Body of pancreas (tissue), 4 donors: ENCODE data around the gene CAPN5. TPM values are rescaled to one million over a fixed set of nuclear protein-coding genes. Genes with fewer than 3 reads are reported as not detected.

Source experiments
- ATAC-seq: fragments of 150-250 bp; one replicate; pipeline ENCODE4 v1.9.1; 2016
- DNase-seq, 4 donors: peaks; one replicate each; pipeline ENCODE4 v3.0.0-alpha.2; 2019
- H3K27ac ChIP-seq, 4 donors: fragments of 200-600 bp; sonication (generic); 1 replicate in 3 of 4; 2 replicates in 1 of 4; pipeline versions ENCODE4 v1.5.1 to v1.6.1; 2016 to 2019; ENCODE audit warnings: mild to moderate bottlenecking in 1 of 4, mixed read lengths in 1 of 4, moderate library complexity in 1 of 4
- H3K27me3 ChIP-seq, 2 donors: fragments of 200-600 bp; sonication (generic); one replicate each; pipeline ENCODE4 v1.6.0; 2016; ENCODE audit warnings: mild to moderate bottlenecking in 1 of 2
- H3K36me3 ChIP-seq, 2 donors: fragments of 200-600 bp; sonication (generic); replicated peaks in 1 of 2; 2 replicates each; pipeline ENCODE4 v1.5.1; 2016; ENCODE audit warnings: low read depth in 2 of 2; ENCODE audit not compliant: insufficient read depth in 1 of 2
- H3K4me1 ChIP-seq: fragments of 200-600 bp; sonication (generic); one replicate; pipeline ENCODE4 v1.6.0; 2016
- H3K4me3 ChIP-seq, 2 donors: fragments of 200-600 bp; sonication (generic); 1 replicate in 1 of 2; 2 replicates in 1 of 2; pipeline ENCODE4 v1.5.1; 2016 to 2019
- H3K9me3 ChIP-seq, 3 donors: fragments of 200-600 bp; sonication (generic); 1 replicate in 2 of 3; 2 replicates in 1 of 3; pipeline ENCODE4 v1.5.1; 2016
- POLR2A ChIP-seq, 3 donors: fragments of 450-650 bp; IDR thresholded peaks; one replicate each; pipeline ENCODE4 v1.6.1; 2016; ENCODE audit warnings: antibody characterized with exemption in 3 of 3, mild to moderate bottlenecking in 2 of 3
- WGBS, 2 donors: methylation state at CpG; one replicate each; pipeline ENCODE4 v1.1.5; 2017; 5-methylcytosine and 5-hydroxymethylcytosine counted together
- intact Hi-C: fragments of 100-400 bp; cut with DNase I; formaldehyde crosslinking; loops from one replicate; pipeline ENCODE4 v1.15.1; 2023
- total RNA-seq, 2 donors: library from RNA; depleted of rRNA; stranded (reverse); fragments of >200 nt; gene quantifications; one replicate each; pipeline ENCODE4 v1.1.0, GENCODE V29; 2016
- TF ChIP-seq, protein P1 (sequence below), 7 experiments: fragments of 450-650 bp in 4 of 7; fragments of 200-600 bp in 3 of 7; sonication (generic) in 3 of 7; IDR thresholded peaks; one replicate each; pipeline ENCODE4 v1.5.1; 2016 to 2019; ENCODE audit warnings: antibody characterized with exemption in 7 of 7

CAPN5 gene
- total RNA-seq, 2 donors from 2014 or later: 7.8 to 13.8 TPM

DNA sequence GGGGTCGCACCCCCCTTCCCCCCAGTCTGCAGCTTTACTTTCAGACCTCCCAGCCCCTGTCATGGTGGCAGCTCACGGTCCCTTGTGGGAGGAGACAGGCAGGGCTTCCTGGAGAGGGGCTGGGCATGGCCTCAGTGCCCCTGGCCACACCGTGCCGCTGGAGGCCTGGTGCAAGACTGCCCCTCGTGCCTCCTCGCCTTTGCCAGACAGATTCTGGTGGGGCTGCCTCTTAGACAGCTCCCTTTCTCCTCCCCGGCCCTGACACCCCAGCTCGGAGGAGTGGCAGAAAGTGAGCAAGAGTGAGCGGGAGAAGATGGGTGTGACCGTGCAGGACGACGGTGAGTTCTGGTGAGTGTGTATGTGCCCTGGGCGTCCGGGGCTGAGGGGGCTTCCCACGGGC lies 49.2 kb downstream of the CAPN5 start:
- 79 to 86% methylated on average over 13 to 15 of the region's 15 CpGs for WGBS, 2 donors
- no peaks in the 10 kb centered on the region for H3K4me1 ChIP-seq
- ATAC-seq (no peak), DNase-seq (no peak)
- no peaks in the 10 kb centered on the region for H3K9me3 ChIP-seq
- H3K36me3 ChIP-seq: no peaks in the 10 kb centered on the region
- intact Hi-C loops: no loop called here
- no peak for TF ChIP-seq POLR2A (IDR thresholded peaks at IDR 0.05)
- TF ChIP-seq, protein P1, sequence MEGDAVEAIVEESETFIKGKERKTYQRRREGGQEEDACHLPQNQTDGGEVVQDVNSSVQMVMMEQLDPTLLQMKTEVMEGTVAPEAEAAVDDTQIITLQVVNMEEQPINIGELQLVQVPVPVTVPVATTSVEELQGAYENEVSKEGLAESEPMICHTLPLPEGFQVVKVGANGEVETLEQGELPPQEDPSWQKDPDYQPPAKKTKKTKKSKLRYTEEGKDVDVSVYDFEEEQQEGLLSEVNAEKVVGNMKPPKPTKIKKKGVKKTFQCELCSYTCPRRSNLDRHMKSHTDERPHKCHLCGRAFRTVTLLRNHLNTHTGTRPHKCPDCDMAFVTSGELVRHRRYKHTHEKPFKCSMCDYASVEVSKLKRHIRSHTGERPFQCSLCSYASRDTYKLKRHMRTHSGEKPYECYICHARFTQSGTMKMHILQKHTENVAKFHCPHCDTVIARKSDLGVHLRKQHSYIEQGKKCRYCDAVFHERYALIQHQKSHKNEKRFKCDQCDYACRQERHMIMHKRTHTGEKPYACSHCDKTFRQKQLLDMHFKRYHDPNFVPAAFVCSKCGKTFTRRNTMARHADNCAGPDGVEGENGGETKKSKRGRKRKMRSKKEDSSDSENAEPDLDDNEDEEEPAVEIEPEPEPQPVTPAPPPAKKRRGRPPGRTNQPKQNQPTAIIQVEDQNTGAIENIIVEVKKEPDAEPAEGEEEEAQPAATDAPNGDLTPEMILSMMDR (IDR thresholded peaks at IDR 0.05): no peak
- no peak overlapping the region for H3K4me3 ChIP-seq
- no peak overlapping the region for H3K27ac ChIP-seq
- no peaks in the 10 kb centered on the region for H3K27me3 ChIP-seq

DNA sequence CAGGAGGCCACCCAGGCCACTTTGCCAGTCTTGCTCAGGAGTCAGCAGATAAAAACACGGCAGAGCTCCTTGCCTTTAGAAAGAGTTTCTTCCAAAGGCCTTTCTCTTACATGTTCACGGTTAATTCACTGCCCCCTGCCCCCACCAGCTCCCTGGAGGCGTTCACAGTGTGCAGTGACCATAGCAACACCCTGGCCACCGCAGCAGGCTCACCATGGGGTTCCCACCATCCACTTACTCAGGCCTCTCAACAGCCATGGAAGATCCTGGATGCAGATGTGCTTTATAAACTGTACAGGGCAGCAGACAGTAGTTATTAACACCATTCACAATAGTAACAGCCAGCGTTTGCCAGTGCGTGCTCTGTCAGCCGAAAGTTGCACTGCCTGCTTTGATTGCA lies 50.7 kb downstream of the CAPN5 start:
- no peak overlapping the region for H3K4me3 ChIP-seq
- H3K27me3 ChIP-seq: no peaks in the 10 kb centered on the region
- no peaks in the 10 kb centered on the region for H3K4me1 ChIP-seq
- no peaks in the 10 kb centered on the region for H3K36me3 ChIP-seq
- no peak for TF ChIP-seq POLR2A (IDR thresholded peaks at IDR 0.05)
- TF ChIP-seq, protein P1 (IDR thresholded peaks at IDR 0.05): no peak
- WGBS, 2 donors: 69 to 82% methylated on average over 6 to 7 of the region's 7 CpGs
- H3K9me3 ChIP-seq: no peaks in the 10 kb centered on the region
- H3K27ac ChIP-seq: no peak overlapping the region
- ATAC-seq (no peak), DNase-seq (no peak)
- intact Hi-C loops: no loop called here

DNA sequence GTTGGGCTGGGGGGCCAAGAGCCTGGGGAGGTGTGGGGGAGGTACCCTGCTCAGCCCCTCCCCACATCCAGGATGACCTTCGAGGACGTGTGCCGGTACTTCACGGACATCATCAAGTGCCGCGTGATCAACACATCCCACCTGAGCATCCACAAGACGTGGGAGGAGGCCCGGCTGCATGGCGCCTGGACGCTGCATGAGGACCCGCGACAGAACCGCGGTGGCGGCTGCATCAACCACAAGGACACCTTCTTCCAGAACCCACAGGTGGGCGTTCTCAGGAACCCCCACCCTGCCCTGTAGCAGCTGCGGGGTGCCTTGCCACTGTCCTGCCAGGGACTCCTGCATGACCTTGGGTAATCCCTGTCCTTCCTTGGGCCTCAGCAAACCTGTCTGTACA lies 51.3 kb downstream of the CAPN5 start:
- no peak for TF ChIP-seq POLR2A (IDR thresholded peaks at IDR 0.05)
- TF ChIP-seq, protein P1 (IDR thresholded peaks at IDR 0.05): no peak
- Histone ChIP-seq H3K4me1 (no peaks in the 10 kb centered on the region), H3K27me3 (no peaks in the 10 kb centered on the region), H3K4me3 (no peak overlapping the region), H3K36me3 (no peaks in the 10 kb centered on the region), H3K9me3 (no peaks in the 10 kb centered on the region), H3K27ac (no peak overlapping the region)
- intact Hi-C loops: no loop called here
- ATAC-seq (no peak), DNase-seq (no peak)
- WGBS, 2 donors: 81 to 92% methylated on average over 9 to 17 of the region's 17 CpGs

DNA sequence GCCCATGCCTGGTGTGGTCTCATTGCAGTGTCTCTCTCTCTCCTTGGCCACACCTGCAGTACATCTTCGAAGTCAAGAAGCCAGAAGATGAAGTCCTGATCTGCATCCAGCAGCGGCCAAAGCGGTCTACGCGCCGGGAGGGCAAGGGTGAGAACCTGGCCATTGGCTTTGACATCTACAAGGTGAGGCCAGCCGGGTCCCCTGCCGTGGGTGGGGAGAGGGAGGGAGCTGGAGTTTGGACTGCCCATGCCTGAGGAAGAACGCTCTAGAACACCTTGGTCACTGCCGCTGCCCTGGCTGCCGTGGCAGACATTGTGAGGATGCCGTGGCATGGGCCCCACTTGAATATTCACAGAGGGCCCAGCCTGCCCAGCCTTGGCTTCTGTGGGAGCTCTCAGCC lies 52.2 kb downstream of the CAPN5 start:
- no peaks in the 10 kb centered on the region for H3K27me3 ChIP-seq
- intact Hi-C loops: no loop called here
- H3K36me3 ChIP-seq: no peaks in the 10 kb centered on the region
- H3K27ac ChIP-seq: no peak overlapping the region
- no peak overlapping the region for H3K4me3 ChIP-seq
- ATAC-seq: no peak
- 86 to 88% methylated on average over 10 to 12 of the region's 12 CpGs for whole genome bisulfite sequencing, 2 donors
- DNase-seq: no peak
- no peak for TF ChIP-seq POLR2A (IDR thresholded peaks at IDR 0.05)
- H3K9me3 ChIP-seq: no peaks in the 10 kb centered on the region
- H3K4me1 ChIP-seq: no peaks in the 10 kb centered on the region

DNA sequence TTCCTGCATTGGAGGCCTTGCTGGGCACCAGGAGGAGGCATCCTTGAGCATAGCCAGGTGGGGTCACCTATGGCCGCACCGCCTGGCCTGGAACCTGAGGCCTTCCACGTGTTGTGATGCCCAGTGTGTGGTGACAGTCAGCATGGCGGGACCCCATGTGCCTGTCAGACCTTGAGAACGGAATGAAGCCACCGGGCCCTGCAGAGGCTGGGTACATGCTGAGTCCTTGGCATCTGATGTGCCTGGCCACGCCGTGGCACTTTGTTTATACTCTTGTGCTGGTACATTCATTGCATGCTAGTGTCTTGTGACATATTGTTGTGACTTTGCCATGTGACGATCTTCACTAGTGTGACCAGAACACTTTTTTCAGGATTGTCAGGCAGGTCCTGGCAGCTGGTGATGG lies 52.8 kb downstream of the CAPN5 start:
- WGBS, 2 donors: 90 to 92% methylated on average over 6 to 9 of the region's 9 CpGs
- no peaks in the 10 kb centered on the region for H3K27me3 ChIP-seq
- no peak overlapping the region for H3K4me3 ChIP-seq
- ATAC-seq (no peak), DNase-seq (no peak)
- TF ChIP-seq POLR2A (IDR thresholded peaks at IDR 0.05): no peak
- TF ChIP-seq, protein P1 (IDR thresholded peaks at IDR 0.05): no peak
- intact Hi-C loops: no loop called here
- H3K4me1 ChIP-seq: no peaks in the 10 kb centered on the region
- no peaks in the 10 kb centered on the region for H3K36me3 ChIP-seq
- no peak overlapping the region for H3K27ac ChIP-seq
- no peaks in the 10 kb centered on the region for H3K9me3 ChIP-seq
